Retinal pigment epithelial cell (primary cell): ENCODE measurements around the gene MRPL49.
A peak's percentile ranks its signal among the peaks of the same experiment; 100 is the strongest.

Experiments used
- DNase-seq: peaks from one replicate; pipeline ENCODE4 v3.0.0-alpha.2; 2010; ENCODE audit warnings: low read depth
- H3K4me3 ChIP-seq: 2 replicates; pipeline ENCODE4 v1.5.1; 2011; ENCODE audit warnings: mild to moderate bottlenecking, low read length, control low read depth, moderate library complexity
- TF ChIP-seq, protein P1 (sequence below): conservative IDR thresholded peaks from 2 replicates; pipeline ENCODE4 v1.5.1; 2011; ENCODE audit warnings: low read depth, low read length, control low read depth, inconsistent platforms

Gene MRPL49

DNA sequence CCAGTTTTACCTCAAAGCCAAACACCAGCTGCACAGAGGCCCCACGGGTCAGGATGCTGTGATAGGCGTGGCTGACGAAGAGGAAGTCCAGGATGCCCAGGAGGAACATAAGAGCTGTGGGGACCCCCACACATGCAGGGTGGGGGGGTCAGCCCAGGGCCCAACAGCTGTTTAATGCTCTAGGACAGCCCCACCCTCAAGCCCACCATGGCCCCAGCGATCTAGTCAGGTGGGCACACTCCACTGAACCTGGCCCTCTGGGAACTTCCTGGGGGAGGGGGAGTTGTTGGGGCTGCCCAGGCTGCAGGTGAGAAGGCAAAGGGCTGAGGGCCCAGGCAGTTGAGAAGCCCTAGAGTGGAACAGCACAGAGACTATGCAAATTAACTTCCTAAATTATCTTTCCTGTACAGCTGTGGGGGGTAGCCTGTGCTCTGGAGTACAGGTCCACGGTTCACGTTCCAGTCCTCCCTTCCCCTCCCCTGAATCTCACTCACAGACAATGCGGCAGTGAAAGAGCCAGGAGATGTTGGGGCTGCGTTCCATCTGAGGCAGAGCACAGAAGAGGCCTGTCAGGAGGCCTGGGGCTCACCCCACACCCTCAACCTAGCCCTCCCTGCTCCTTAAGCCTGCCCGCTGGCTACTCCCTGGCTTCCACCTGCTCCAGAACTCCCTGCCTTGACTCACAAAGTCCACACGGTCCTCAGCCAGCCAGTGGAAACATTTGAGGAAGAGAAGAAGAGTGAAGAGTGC, 10.3 kb downstream of the MRPL49 start:
- no peak for DNase-seq
- no peak overlapping the region for H3K4me3 ChIP-seq
- TF ChIP-seq, protein P1, sequence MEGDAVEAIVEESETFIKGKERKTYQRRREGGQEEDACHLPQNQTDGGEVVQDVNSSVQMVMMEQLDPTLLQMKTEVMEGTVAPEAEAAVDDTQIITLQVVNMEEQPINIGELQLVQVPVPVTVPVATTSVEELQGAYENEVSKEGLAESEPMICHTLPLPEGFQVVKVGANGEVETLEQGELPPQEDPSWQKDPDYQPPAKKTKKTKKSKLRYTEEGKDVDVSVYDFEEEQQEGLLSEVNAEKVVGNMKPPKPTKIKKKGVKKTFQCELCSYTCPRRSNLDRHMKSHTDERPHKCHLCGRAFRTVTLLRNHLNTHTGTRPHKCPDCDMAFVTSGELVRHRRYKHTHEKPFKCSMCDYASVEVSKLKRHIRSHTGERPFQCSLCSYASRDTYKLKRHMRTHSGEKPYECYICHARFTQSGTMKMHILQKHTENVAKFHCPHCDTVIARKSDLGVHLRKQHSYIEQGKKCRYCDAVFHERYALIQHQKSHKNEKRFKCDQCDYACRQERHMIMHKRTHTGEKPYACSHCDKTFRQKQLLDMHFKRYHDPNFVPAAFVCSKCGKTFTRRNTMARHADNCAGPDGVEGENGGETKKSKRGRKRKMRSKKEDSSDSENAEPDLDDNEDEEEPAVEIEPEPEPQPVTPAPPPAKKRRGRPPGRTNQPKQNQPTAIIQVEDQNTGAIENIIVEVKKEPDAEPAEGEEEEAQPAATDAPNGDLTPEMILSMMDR: no peak

DNA sequence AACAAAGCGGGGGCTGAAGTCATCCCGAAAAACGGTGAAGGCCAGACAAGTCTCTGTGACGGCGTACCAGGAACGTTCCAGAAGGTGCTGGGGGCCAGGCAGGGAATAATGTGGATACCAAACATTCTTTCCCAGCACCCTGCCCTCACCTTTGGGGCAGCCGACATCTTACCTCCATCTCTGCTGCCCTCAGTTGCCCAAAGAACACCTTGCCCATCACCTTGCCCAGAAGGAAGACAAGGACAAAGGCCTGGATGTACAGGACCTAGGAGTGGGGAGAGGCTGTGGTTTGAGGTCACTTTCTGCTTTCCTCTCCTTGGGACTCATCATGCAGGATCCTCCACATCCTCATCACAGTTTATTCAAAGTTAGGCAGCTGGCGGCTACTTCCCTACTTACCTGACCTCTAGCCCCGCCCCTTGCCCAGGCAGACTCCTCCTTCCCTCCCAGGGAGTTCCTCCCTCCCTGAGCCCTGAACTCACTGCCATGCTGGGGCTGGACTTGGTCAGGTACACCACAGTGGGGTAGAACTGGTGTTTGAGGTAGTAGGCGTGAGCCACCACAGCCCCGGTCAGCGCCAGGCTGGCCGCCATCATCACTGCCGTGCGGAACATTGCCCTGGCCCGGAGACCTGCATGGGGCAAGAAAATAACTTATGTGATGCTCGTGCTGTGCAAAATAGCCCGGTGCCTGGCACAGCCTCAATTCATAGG, 11.0 kb downstream of the MRPL49 start:
- TF ChIP-seq, protein P1: no peak
- H3K4me3 ChIP-seq: peak overlapping the region; percentile 91
- DNase-seq: no peak

GRCh38 chr11:65133724-65134123, 11.6 kb downstream of the MRPL49 start:
- TF ChIP-seq, protein P1: no peak
- no peak for DNase-seq

GRCh38 chr11:65134240-65134951, 12.3 kb downstream of the MRPL49 start, which contains the start of gene SYVN1:
Gene SYVN1, minus strand, starts transcription at chr11:65134519. Its CDS starts 918 bp downstream, at chr11:65133601.
- TF ChIP-seq, protein P1: no peak
- H3K4me3 ChIP-seq: peak within 1 kb of the TSS; percentile 91
- DNase-seq: peak; percentile 62

More at GRCh38 chr11:65133724-65134123, 11.6 kb downstream of the MRPL49 start:
- H3K4me3 ChIP-seq: peak overlapping the region; percentile 91

DNA sequence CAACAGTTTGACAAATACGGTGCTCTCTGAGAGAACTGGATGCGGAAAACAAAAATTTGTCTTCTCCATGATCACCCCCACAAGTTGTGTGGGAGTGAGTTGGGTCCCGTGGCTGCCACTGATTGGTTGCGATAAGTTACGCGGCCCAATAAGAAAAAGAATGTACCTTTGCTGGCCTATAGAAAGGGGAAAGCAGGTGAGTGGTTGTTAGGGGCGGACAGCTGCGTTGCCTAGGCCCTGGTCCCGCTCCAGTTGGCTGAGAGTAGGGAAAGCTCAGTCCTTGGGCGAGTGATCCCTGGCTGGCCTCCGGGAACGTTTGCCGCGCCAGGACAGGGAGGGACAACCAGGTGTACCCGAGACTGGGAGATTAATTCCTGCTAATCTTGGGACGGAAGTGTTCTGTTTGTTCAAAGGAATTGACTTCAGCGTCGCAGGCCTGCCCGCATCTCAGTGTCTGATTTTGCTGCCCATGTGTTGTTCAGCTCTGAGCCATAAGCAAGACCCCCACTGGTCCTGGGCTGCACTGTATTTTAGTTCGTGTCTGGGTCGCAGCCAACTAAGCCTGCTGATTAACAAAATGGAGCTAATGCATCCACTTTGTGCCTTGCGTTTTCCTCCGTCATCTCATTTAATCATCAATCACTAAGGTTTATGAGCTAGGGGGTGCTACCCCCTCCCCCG, 13.0 kb downstream of the MRPL49 start:
- DNase-seq: peak; percentile 97
- TF ChIP-seq, protein P1: no peak
- peak overlapping the region; percentile 91 for H3K4me3 ChIP-seq

DNA sequence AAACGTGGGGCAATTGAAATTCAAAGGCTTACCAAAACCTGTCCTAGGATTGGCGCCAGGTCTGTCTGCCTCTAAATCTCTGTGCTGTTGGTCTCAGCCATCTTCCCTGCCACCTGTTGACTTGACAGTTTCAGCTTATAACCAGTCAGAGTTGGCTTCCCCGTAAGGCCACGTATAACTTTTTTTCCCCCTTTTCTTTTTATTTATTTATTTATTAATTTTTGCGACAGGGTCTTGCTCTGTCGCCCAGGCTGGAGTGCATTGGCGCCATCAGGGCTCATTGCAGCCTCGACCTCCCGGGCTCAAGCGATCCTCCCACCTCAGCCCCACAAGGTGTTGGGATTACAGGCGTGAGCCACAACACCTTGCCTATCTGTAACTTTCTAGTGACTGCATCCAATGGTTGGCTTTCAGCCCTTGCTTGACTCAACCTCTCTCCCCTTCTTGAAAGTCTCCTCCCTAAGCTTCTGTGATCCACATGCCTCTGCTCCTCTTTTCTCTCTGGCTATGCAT, 13.6 kb downstream of the MRPL49 start:
- H3K4me3 ChIP-seq: peak overlapping the region; percentile 91
- TF ChIP-seq, protein P1: no peak
- no peak for DNase-seq
